Measurements from ENCODE around the gene CEP57. TPM values are rescaled to one million over a fixed set of nuclear protein-coding genes. Genes with fewer than 3 reads are reported as not detected.
"Not testable (repeated sequence)": the region's sequence is repeated elsewhere in the genome, so short reads cannot be mapped to it uniquely, and the experiment has no call there.

CEP57 gene
- polyA plus RNA-seq, 3 donors: 10.3 to 18.8 (median 17.4) TPM

DNA sequence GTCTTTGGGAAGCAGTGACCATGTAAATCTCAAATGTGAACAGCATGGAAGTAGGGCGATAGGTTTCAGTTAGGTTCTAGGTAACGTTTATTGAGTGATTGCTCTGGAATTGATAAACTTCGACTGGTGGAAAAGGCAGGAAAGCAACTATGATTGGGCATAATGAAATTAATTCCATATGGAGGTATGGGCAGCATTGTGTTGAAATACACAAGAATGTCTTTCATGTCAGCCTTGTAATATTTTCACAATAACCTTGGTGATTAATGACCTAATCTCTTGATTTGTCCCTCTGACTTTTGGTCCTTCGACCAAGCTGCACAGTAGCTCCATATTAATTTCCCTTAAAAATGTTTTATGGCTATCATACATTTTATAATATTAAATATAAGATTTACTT is 2.8 kb downstream of the CEP57 start:
- no peak overlapping the region for H3K27ac ChIP-seq (ENCODE audit: low read depth, low read length)
- WGBS, 3 donors: 80 to 95% (median 92%) methylated on average over 4 of the region's 4 CpGs

- WGBS, 3 donors: 88 to 92% (median 92%) methylated on average over 5 of the region's 5 CpGs
- no peak overlapping the region for H3K27ac ChIP-seq (ENCODE audit: low read depth, low read length)
Measured at GRCh38 chr11:95794086-95794485, 3.8 kb downstream of the CEP57 start.

- 26 to 94% (median 94%) methylated on average over 3 of the region's 3 CpGs for WGBS, 3 donors
- H3K27ac ChIP-seq (ENCODE audit: low read depth, low read length): no peak overlapping the region
Measured at GRCh38 chr11:95795627-95796295, 5.5 kb downstream of the CEP57 start.

- 69 to 82% (median 81%) methylated on average over 4 of the region's 4 CpGs for WGBS, 3 donors
- no peak overlapping the region for H3K27ac ChIP-seq (ENCODE audit: low read depth, low read length)
Measured at GRCh38 chr11:95796501-95796900, 6.2 kb downstream of the CEP57 start.

DNA sequence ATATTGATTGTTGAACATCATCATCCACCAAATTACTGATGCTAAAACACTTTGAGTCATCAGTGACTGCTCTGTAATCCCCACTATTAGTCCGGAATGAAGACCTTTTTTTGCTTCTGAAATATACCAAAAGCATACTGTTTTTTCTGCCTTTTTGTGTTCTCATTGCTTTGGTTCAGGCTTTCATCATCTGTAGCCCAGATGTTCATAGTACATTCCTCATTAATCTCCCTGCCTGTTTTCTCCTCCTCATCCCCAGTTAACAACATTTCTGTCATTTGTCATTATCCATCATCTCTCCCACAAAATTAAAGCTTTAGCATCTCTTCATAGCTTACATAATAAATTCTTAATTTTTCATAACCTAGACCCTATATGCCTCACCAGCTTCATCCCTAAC is 9.2 kb downstream of the CEP57 start:
- no peak overlapping the region for H3K27ac ChIP-seq (ENCODE audit: low read depth, low read length)
- WGBS, 3 donors: 89 to 97% (median 93%) methylated on average over 1 of the region's 1 CpG

DNA sequence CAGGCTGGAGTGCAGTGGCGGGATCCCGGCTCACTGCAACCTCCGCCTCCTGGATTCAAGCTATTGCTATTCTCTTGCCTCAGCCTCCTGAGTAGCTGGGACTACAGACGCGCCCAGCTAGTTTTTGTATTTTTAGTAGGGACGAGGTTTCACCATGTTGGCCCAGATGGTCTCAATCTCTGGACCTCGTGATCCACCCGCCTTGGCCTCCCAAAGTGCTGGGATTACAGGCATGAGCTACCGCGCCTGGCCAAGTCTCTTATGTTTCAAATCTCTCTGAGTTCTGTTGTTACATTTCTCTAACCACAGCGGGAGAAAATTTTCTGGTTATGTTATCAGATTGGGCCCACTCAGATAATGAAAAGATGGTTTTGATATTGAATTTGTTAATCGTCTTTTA is 10.1 kb downstream of the CEP57 start:
- no peak overlapping the region for H3K27ac ChIP-seq (ENCODE audit: low read depth, low read length)
- WGBS, 3 donors: 93 to 96% (median 94%) methylated on average over 12 of the region's 12 CpGs

GRCh38 chr11:95802806-95803205 is 12.5 kb downstream of the CEP57 start:
- 97 to 100% (median 97%) methylated on average over 1 of the region's 1 CpG for WGBS, 3 donors
- no peak overlapping the region for H3K27ac ChIP-seq (ENCODE audit: low read depth, low read length)

DNA sequence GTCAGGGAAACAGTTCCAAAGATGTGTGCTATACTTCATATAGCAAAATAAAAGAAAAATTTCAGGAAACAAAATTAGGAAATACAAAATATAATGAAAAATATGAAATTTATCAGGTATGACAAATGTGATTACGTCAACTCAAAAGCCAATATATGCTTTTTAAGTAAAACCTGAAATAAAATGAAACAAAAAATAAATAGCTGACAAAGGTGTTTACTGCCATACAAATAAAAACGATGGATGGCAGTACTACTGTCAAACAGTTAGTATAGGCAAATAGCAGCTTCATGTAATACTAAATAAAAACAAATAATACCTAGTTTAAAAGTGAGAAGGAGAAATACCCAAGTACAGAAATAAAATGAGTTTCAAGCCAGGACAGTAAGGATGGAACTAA is 13.7 kb downstream of the CEP57 start:
- no peak overlapping the region for H3K27ac ChIP-seq (ENCODE audit: low read depth, low read length)
- WGBS, 3 donors: 95 to 98% (median 95%) methylated on average over 2 of the region's 2 CpGs

DNA sequence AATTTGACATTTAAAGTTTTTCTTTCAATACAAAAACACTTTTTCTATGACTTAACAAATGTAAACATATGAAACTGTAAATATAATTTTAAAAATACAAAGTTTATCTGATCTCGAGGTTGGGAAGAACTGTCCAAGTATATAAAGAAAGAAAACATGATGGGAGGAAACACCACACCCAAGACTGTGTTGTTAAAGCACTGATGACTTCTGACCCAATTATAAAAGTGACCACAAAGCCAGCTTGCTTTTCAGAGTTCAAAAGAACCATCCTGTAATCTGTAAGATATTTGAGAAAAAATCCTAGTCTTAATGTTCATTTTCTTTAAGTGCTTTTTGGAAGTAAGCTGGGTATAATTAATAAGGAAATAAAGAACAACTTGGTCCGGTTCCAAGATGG is 15.6 kb downstream of the CEP57 start:
- no peak overlapping the region for H3K27ac ChIP-seq (ENCODE audit: low read depth, low read length)
- WGBS, 3 donors: 76 to 92% (median 77%) methylated on average over 2 of the region's 2 CpGs

GRCh38 chr11:95806464-95806863 is 16.2 kb downstream of the CEP57 start:
- 94 to 96% (median 95%) methylated on average over 6 of the region's 6 CpGs for WGBS, 3 donors
- not testable (repeated sequence) for H3K27ac ChIP-seq (ENCODE audit: low read depth, low read length)

DNA sequence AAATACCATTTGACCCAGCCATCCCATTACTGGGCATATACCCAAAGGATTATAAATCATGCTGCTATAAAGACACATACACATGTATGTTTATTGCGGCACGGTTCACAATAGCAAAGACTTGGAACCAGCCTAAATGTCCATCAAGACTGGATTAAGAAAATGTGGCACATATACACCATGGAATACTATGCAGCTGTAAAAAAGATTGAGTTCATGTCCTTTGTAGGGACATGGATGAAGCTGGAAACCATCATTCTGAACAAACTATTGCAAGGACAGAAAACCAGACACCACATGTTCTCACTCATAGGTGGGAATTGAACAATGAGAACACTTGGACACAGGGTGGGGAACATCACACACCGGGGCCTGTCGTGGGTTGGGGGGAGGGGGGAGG is 20.8 kb downstream of the CEP57 start:
- WGBS, 3 donors: 94 to 98% (median 97%) methylated on average over 4 of the region's 4 CpGs
- not testable (repeated sequence) for H3K27ac ChIP-seq (ENCODE audit: low read depth, low read length)

GRCh38 chr11:95816037-95816436 is 25.7 kb downstream of the CEP57 start:
- 95 to 100% (median 97%) methylated on average over 2 of the region's 2 CpGs for whole genome bisulfite sequencing, 3 donors
- no peak overlapping the region for H3K27ac ChIP-seq (ENCODE audit: low read depth, low read length)

DNA sequence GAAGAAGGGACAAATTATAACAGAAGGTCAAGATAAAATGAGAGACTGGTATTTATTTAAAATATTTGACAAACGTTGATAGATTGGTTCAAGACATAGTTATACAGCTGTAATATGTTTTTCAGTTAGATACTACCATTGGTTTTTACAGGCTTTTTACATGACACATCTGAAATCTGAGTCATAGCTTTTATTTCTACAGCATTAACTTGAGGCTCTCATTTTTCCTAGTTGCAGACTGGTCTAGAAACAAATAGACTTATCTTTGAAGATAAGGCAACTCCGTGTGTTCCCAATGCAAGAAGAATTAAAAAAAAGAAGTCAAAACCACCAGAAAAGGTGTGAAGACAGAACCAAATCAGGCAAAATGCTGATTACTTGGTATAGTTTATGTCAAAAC is 31.3 kb downstream of the CEP57 start:
- 32 to 86% (median 77%) methylated on average over 2 of the region's 2 CpGs for WGBS, 3 donors
- no peak overlapping the region for H3K27ac ChIP-seq (ENCODE audit: low read depth, low read length)

- no peak overlapping the region for H3K27ac ChIP-seq (ENCODE audit: low read depth, low read length)
- 67 to 92% (median 75%) methylated on average over 4 of the region's 4 CpGs for WGBS, 3 donors
Measured at GRCh38 chr11:95827696-95828095, 37.4 kb downstream of the CEP57 start.

DNA sequence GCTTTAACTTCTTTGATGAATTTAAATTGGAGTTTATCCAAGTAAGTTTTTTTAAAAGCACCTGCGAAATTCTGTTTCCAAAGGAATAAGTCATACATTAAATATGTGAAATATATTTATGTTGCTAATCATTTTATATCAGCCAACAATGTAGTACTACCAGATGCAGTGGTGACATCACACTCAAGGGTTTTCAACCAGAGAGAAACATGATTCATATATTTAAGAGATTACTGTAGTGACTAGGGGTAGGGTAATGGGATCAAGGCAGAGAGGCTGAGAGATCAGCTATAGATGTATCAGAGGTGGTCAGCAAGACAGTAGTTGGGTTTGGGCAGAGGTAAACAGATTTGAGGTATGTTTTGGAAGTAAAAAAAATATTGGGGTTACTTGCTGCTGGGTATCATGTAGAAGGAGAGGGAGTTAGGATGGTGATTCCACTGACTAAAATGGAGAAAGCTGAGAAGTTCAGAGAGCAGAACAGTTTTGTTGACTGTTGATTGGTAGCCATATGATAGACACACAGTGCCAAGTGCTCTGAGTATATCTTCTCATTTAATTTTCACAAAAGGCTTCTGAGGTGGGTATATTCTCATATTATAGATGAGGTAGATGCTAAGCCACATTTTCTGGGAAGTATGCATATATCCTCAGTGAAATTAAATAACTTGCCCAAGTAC is 39.4 kb downstream of the CEP57 start:
- 93 to 98% (median 95%) methylated on average over 1 of the region's 1 CpG for WGBS, 3 donors

DNA sequence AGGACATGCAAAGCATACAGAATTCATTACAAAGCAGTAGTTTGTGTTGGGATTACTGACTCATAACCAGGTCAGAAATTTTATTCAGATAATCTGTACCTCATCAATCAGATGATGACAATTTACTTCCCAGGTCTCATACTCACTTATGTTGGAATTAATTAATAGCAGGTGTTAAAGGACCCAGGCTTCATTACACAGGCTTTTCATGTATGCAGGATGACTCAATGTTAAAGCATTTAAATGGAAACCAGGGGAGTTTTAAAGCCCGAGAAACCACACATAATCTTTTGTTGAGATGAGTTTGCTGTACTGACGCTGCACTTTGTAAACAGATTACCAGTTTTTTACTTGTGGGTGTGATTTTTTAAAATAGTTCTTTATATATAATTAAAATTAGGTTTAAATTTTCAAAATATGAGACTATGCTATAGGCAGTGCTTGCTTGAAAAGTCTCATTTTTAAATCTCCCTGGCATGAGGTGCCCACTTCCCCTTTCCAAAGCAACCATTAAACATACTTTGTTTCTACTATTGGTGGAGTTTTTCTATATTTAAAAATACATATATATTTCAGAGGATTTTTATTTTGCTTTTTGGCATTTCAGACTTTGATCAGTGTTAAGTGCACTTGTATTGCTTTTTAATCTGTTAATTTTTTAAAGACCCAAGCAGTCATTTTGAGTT is 41.0 kb downstream of the CEP57 start:
- no peak overlapping the region for H3K27ac ChIP-seq (ENCODE audit: low read depth, low read length)
- WGBS, 3 donors: 64 to 74% (median 71%) methylated on average over 2 of the region's 2 CpGs

More for the DNA sequence above, 39.4 kb downstream of the CEP57 start:
- no peak overlapping the region for H3K27ac ChIP-seq (ENCODE audit: low read depth, low read length)

- WGBS, 3 donors: 76 to 80% (median 78%) methylated on average over 3 of the region's 3 CpGs
- H3K27ac ChIP-seq (ENCODE audit: low read depth, low read length): no peak overlapping the region
Measured at GRCh38 chr11:95832763-95833162, 42.5 kb downstream of the CEP57 start.

GRCh38 chr11:95833378-95833777 is 43.1 kb downstream of the CEP57 start:
- WGBS, 3 donors: 38 to 86% (median 39%) methylated on average over 1 of the region's 1 CpG

GRCh38 chr11:95835351-95835750 is 45.1 kb downstream of the CEP57 start:
- H3K27ac ChIP-seq (ENCODE audit: low read depth, low read length): no peak overlapping the region
- WGBS, 3 donors: 55 to 69% (median 61%) methylated on average over 3 of the region's 3 CpGs

More at GRCh38 chr11:95833378-95833777, 43.1 kb downstream of the CEP57 start:
- H3K27ac ChIP-seq (ENCODE audit: low read depth, low read length): no peak overlapping the region

Measured in adipose tissue (tissue), 3 donors.